ENCODE results near the gene HEMK1. TPM values are rescaled to one million over a fixed set of nuclear protein-coding genes. Genes with fewer than 3 reads are reported as not detected.

HEMK1 gene
- total RNA-seq, 2 experiments from 2014 or later: 61.6 to 77.7 TPM

- Mint-ChIP-seq H3K4me1 (peaks cover 52% of the 10 kb centered on the region), H3K27me3 (no peaks in the 10 kb centered on the region), H3K27ac (peak overlapping the region; percentile 96), H3K36me3 (ENCODE audit: low read depth) (peaks cover 78% of the 10 kb centered on the region), H3K4me3 (peak overlapping the region; percentile 96), H3K9me3 (ENCODE audit: low read depth) (no peaks in the 10 kb centered on the region)
- ATAC-seq: no peak
- ChIA-PET POLR2A (interaction anchor here (1.2 to 13.7 kb wide), 4 partner anchors 9 to 45 kb away, joined by 3 to 267 read pairs (median 13); partner anchors contain the start of genes C3orf18 and HEMK1), CTCF (interaction anchor here (0.8 to 25.3 kb wide), 22 partner anchors 8 to 773 kb away, joined by 3 to 647 read pairs (median 6); partner anchors contain the start of genes C3orf18, DOCK3 and HEMK1)
- DNase-seq: no peak
- intact Hi-C loops (cut with DNase I, micrococcal nuclease): loop anchor here (5.0 to 10.0 kb wide), 4 partner anchors 272 to 1660 kb away; partner anchors contain the start of genes PARP3 (in 1 of the 2), RRP9 (in 1 of the 2) and WDR82 (in 1 of the 2)
These were observed 45.9 kb downstream of the HEMK1 start for GRCh38 chr3:50615190-50615589.

GRCh38 chr3:50616003-50616769, 46.9 kb downstream of the HEMK1 start:
- H3K27ac Mint-ChIP-seq: peak overlapping the region; percentile 96
- POLR2A ChIA-PET: interaction anchor here (0.6 to 13.7 kb wide), 12 partner anchors 10 to 884 kb away, joined by 3 to 267 read pairs (median 4); partner anchors contain the start of genes C3orf18, DCAF1 and HEMK1
- H3K4me3 Mint-ChIP-seq: peak overlapping the region; percentile 96
- ATAC-seq (peak; percentile 24), DNase-seq (peak; percentile 92)
- no peaks in the 10 kb centered on the region for H3K27me3 Mint-ChIP-seq
- CTCF ChIA-PET: interaction anchor here (0.6 to 25.3 kb wide), 30 partner anchors 9 to 1437 kb away, joined by 3 to 647 read pairs (median 5); partner anchors contain the start of genes C3orf18, DOCK3, HEMK1 and MANF
- intact Hi-C loops (cut with DNase I, micrococcal nuclease): loop anchor here (1.0 to 10.0 kb wide), 17 partner anchors 16 to 1659 kb away; partner anchors contain the start of genes MANF (in 2 of the 2), DOCK3 (in 1 of the 2), HEMK1 (in 1 of the 2) and HYAL3 (in 1 of the 2)
- H3K36me3 Mint-ChIP-seq (ENCODE audit: low read depth): peaks cover 78% of the 10 kb centered on the region
- no peaks in the 10 kb centered on the region for H3K9me3 Mint-ChIP-seq (ENCODE audit: low read depth)
- peaks cover 62% of the 10 kb centered on the region for H3K4me1 Mint-ChIP-seq

DNA sequence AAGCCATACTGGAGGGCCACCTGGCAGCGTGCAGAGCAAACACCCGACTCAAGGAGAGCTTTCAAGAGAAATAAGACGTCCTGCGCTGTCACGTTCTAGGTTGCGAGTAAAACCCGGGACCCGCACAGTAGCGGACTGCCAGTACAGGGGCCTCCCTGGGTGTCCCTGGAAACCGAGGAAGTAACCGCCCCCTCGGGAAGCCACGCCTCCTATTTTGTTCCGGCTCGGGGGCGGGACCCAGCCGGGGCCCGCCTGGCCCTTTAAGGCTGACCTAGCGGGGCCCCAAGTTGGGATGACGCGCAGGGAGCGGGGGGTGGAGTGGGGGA, 47.4 kb downstream of the HEMK1 start:
- Mint-ChIP-seq H3K4me3 (peak overlapping the region; percentile 96), H3K4me1 (peaks cover 63% of the 10 kb centered on the region), H3K36me3 (ENCODE audit: low read depth) (peaks cover 74% of the 10 kb centered on the region), H3K27me3 (no peaks in the 10 kb centered on the region), H3K27ac (peak overlapping the region; percentile 96), H3K9me3 (ENCODE audit: low read depth) (no peaks in the 10 kb centered on the region)
- ATAC-seq (peak; percentile 55), DNase-seq (peak; percentile 98)
- intact Hi-C loops (cut with DNase I, micrococcal nuclease): loop anchor here (1.0 to 10.0 kb wide), 17 partner anchors 16 to 1658 kb away; partner anchors contain the start of genes MANF (in 2 of the 2), DOCK3 (in 1 of the 2), HEMK1 (in 1 of the 2) and HYAL3 (in 1 of the 2)
- POLR2A ChIA-PET: interaction anchor here (0.6 to 13.7 kb wide), 7 partner anchors 15 to 309 kb away, joined by 3 to 267 read pairs (median 9); partner anchors contain the start of genes C3orf18 and HEMK1
- CTCF ChIA-PET: interaction anchor here (0.8 to 25.3 kb wide), 18 partner anchors 10 to 772 kb away, joined by 3 to 647 read pairs (median 8); partner anchors contain the start of genes C3orf18, DOCK3, HEMK1 and MANF

DNA sequence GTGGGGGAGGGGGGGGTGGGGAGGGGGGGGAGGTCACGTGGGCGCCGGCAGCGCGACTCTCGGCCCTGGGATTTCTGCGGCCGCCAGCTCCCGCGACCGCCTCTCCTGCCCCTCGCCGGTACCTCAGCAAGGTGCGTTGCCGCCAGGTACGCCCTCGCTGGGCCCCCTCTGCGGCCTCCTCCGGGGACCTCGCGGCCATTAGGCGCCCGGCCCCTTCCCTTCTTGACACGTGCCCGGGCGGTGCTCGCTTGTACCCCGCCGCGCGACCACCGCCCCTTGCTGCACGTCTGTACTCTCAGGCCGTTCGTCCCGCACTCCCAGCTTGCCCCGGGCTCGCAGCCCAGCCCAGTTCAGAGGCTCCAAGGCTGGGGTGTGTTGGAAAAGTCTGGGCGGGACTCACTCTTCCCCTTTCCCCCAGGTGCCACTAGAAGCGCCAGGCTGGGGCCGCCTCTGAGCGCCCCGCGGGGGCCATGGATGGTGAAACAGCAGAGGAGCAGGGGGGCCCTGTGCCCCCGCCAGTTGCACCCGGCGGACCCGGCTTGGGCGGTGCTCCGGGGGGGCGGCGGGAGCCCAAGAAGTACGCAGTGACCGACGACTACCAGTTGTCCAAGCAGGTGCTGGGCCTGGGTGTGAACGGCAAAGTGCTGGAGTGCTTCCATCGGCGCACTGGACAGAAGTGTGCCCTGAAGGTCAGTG, 47.9 kb downstream of the HEMK1 start, which contains the start of gene MAPKAPK3:
MAPKAPK3 (plus strand) TSS at position 56 of the 696 bp plus-strand sequence; CDS start at position 471, 415 bp downstream.
- peaks cover 66% of the 10 kb centered on the region for H3K4me1 Mint-ChIP-seq
- intact Hi-C loops (cut with DNase I, micrococcal nuclease): loop anchor here (2.0 to 10.0 kb wide), 7 partner anchors 270 to 1658 kb away; partner anchors contain the start of genes HYAL3 (in 1 of the 2), MANF (in 1 of the 2), NAA80 (in 1 of the 2) and PARP3 (in 1 of the 2)
- ATAC-seq (peak; percentile 0), DNase-seq (peak; percentile 60)
- H3K27ac Mint-ChIP-seq: peak within 1 kb of the TSS; percentile 96
- no peaks in the 10 kb centered on the region for H3K9me3 Mint-ChIP-seq (ENCODE audit: low read depth)
- no peaks in the 10 kb centered on the region for H3K27me3 Mint-ChIP-seq
- POLR2A ChIA-PET: interaction anchor here (0.6 to 13.7 kb wide), 8 partner anchors 15 to 308 kb away, joined by 3 to 267 read pairs (median 8); partner anchors contain the start of genes C3orf18 and HEMK1
- H3K36me3 Mint-ChIP-seq (ENCODE audit: low read depth): peaks cover 71% of the 10 kb centered on the region
- CTCF ChIA-PET: interaction anchor here (0.7 to 25.3 kb wide), 19 partner anchors 9 to 772 kb away, joined by 3 to 647 read pairs (median 9); partner anchors contain the start of genes C3orf18, DOCK3, HEMK1 and MANF
- H3K4me3 Mint-ChIP-seq: peak within 1 kb of the TSS; percentile 96

- Mint-ChIP-seq H3K9me3 (ENCODE audit: low read depth) (no peaks in the 10 kb centered on the region), H3K27me3 (no peaks in the 10 kb centered on the region), H3K36me3 (ENCODE audit: low read depth) (peaks cover 66% of the 10 kb centered on the region), H3K27ac (peak overlapping the region; percentile 93), H3K4me3 (peak overlapping the region; percentile 96), H3K4me1 (peaks cover 72% of the 10 kb centered on the region)
- POLR2A ChIA-PET: interaction anchor here (0.6 to 13.7 kb wide), 4 partner anchors 17 to 255 kb away, joined by 3 to 267 read pairs (median 4); partner anchors contain the start of genes C3orf18 and HEMK1
- peak; percentile 59 for DNase-seq
- ATAC-seq: peak; percentile 3
- CTCF ChIA-PET: interaction anchor here (0.5 to 25.3 kb wide), 9 partner anchors 10 to 268 kb away, joined by 3 to 647 read pairs (median 4); partner anchors contain the start of genes C3orf18, CYB561D2, DOCK3 and HEMK1
- intact Hi-C loops (cut with DNase I, micrococcal nuclease): loop anchor here (2.0 to 10.0 kb wide), 7 partner anchors 269 to 1657 kb away; partner anchors contain the start of genes HYAL3 (in 1 of the 2), MANF (in 1 of the 2), NAA80 (in 1 of the 2) and PARP3 (in 1 of the 2)
These were observed 48.7 kb downstream of the HEMK1 start for GRCh38 chr3:50617911-50618481.

DNA sequence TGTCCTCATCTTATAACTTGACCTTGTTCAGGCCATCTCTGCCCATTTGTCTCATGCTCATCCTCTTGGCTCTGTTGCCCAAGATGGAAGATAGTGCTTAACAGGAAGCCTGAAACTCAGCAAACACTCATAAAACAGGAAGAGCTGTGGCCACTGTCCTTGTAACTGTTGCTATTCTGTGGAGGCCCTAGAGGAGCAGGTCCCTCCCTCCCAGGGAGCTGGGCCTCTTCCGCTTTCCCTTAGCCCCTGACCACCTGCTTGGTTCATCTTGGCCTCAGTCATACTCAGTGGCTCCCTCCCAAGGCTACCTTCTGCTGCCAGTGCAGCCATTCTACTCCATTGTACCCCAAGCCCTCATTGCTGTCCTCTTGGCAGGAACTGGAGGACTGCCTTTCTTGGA, 51.1 kb downstream of the HEMK1 start:
- peak; percentile 25 for DNase-seq
- Mint-ChIP-seq H3K27me3 (no peaks in the 10 kb centered on the region), H3K36me3 (ENCODE audit: low read depth) (peaks cover 63% of the 10 kb centered on the region), H3K27ac (peak overlapping the region; percentile 80), H3K9me3 (ENCODE audit: low read depth) (no peaks in the 10 kb centered on the region), H3K4me3 (peak overlapping the region; percentile 96), H3K4me1 (peaks cover 80% of the 10 kb centered on the region)
- intact Hi-C loops (cut with DNase I, micrococcal nuclease): no loop called here
- no peak for ATAC-seq
- ChIA-PET CTCF (interaction anchor here (0.6 to 25.3 kb wide), 5 partner anchors 13 to 814 kb away, joined by 3 to 647 read pairs (median 3); partner anchors contain the start of genes C3orf18 and HEMK1), POLR2A (interaction anchor here (0.7 to 13.7 kb wide), 3 partner anchors 9 to 135 kb away, joined by 3 to 267 read pairs (median 3); partner anchors contain the start of genes C3orf18, CISH and HEMK1)

DNA sequence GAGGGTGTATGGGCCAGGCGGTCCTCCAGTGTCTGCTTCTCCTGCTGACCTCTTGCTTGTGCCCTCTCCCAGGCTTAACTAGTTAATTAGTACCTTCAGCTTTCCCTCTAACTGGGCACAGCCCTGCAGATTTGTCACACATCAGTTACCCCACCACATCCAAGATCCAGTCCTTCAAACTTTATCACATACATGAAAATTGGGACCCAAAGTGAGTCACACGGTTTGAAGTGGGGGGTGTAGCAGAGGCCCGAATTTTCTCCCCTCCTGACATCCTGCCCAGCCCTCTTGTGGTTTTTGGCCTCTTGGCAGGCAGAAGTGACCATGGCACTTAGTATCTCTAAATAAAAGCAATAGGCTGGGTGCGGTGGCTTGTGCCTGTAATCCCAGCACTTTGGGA, 51.5 kb downstream of the HEMK1 start:
- intact Hi-C loops (cut with DNase I, micrococcal nuclease): no loop called here
- H3K9me3 Mint-ChIP-seq (ENCODE audit: low read depth): no peaks in the 10 kb centered on the region

DNA sequence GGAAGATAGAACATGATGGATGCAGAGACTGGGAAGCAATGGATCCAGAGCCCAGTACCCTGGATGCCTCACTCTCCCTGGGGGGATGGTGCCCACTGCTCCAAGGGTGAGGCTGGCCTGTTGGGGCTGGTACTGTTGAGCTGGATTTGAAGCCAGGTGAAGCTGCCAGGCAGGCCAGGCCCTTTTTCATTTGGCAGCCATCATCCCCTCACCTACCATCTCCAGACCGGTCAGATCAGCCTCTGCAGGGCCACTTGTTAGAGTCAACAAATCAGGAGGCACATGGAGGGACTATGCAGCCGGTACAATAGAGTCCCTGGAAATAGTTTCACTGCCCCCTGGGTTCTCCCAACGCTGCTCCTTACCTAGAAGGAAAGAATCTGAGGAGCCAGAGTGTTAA, 53.6 kb downstream of the HEMK1 start:
- no peak overlapping the region for H3K4me3 Mint-ChIP-seq

More for the DNA sequence above, 51.5 kb downstream of the HEMK1 start:
- Mint-ChIP-seq H3K4me3 (peak overlapping the region; percentile 96), H3K4me1 (peaks cover 79% of the 10 kb centered on the region), H3K27ac (peak overlapping the region; percentile 80), H3K27me3 (no peaks in the 10 kb centered on the region), H3K36me3 (ENCODE audit: low read depth) (peaks cover 62% of the 10 kb centered on the region)
- ChIA-PET POLR2A (interaction anchor here (1.0 to 13.7 kb wide), 2 partner anchors 9 to 51 kb away, joined by 3 to 267 read pairs; partner anchors contain the start of genes C3orf18, CISH and HEMK1), CTCF (interaction anchor here (0.6 to 25.3 kb wide), 4 partner anchors 8 to 814 kb away, joined by 3 to 647 read pairs (median 4); partner anchors contain the start of genes C3orf18 and HEMK1)
- DNase-seq: no peak
- ATAC-seq: no peak

GRCh38 chr3:50623840-50624474, 54.6 kb downstream of the HEMK1 start:
- ATAC-seq (peak; percentile 78), DNase-seq (peak; percentile 87)
- H3K4me3 Mint-ChIP-seq: peak overlapping the region; percentile 65
- intact Hi-C loops (cut with DNase I, micrococcal nuclease): loop anchor here in 1 of 2 experiments (1.0 kb wide), 1 partner anchor 12 kb away; no protein-coding TSS in a partner anchor
- H3K36me3 Mint-ChIP-seq (ENCODE audit: low read depth): peaks cover 69% of the 10 kb centered on the region
- peak overlapping the region; percentile 93 for H3K27ac Mint-ChIP-seq
- H3K9me3 Mint-ChIP-seq (ENCODE audit: low read depth): no peaks in the 10 kb centered on the region
- ChIA-PET CTCF (interaction anchor here (0.6 to 6.7 kb wide), 9 partner anchors 9 to 748 kb away, joined by 3 to 41 read pairs (median 5); partner anchors contain the start of gene MAPKAPK3), POLR2A (interaction anchor here (0.6 to 1.1 kb wide), 4 partner anchors 15 to 876 kb away, joined by 3 to 7 read pairs (median 4); partner anchors contain the start of gene DCAF1)
- H3K27me3 Mint-ChIP-seq: no peaks in the 10 kb centered on the region
- peaks cover 94% of the 10 kb centered on the region for H3K4me1 Mint-ChIP-seq

More for the DNA sequence above, 53.6 kb downstream of the HEMK1 start:
- POLR2A ChIA-PET: no interaction called here
- Mint-ChIP-seq H3K4me1 (peaks cover 92% of the 10 kb centered on the region), H3K36me3 (ENCODE audit: low read depth) (peaks cover 68% of the 10 kb centered on the region), H3K9me3 (ENCODE audit: low read depth) (no peaks in the 10 kb centered on the region), H3K27me3 (no peaks in the 10 kb centered on the region), H3K27ac (peak overlapping the region; percentile 93)
- no peak for ATAC-seq
- CTCF ChIA-PET: interaction anchor here (0.6 to 3.6 kb wide), 5 partner anchors 10 to 1023 kb away, joined by 3 to 14 read pairs (median 5); no protein-coding TSS in a partner anchor
- no peak for DNase-seq
- intact Hi-C loops (cut with DNase I, micrococcal nuclease): no loop called here

Measured in activated CD4-positive, alpha-beta T cell treated with anti-CD3 and anti-CD28 coated beads for 36 hours (primary cell).